HepG2 (cell line): ENCODE measurements around the gene VCAN. TPM values are rescaled to one million over a fixed set of nuclear protein-coding genes. Genes with fewer than 3 reads are reported as not detected.

Experiments
- ATAC-seq: fragments of 200-7000 bp; cut with Tn5 transposase; 3 replicates; pipeline ENCODE4 v1.9.1; 2020; ENCODE audit warnings: mild to moderate bottlenecking, moderate library complexity
- BruUV-seq: library from RNA; stranded (reverse); fragments of 400-500 nt; replicated peaks from 2 replicates; lab custom pipeline; 2021; lab: Mats Ljungman, UMichigan
- CTCF ChIA-PET: fragments of 300-600 bp; formaldehyde crosslinking; extraction: SDS; loops from one replicate; lab custom pipeline; 2021; ENCODE audit warnings: low total read pairs, inconsistent platforms, low intra/inter-chr PET ratio; lab: Yijun Ruan, JAX
- POLR2A ChIA-PET: fragments of 350-600 bp; sonication (Branson Sonifier 250); formaldehyde crosslinking; loops from one replicate; lab custom pipeline; 2020; ENCODE audit warnings: antibody characterized with exemption, inconsistent platforms; lab: Yijun Ruan, JAX
- DNase-seq: peaks from one replicate; pipeline ENCODE4 v3.0.0-alpha.2; 2015; ENCODE audit warnings: low spot score
- FAIRE-seq: peaks from 3 replicates; lab custom pipeline; 2011; peaks lifted over from hg19 to GRCh38; lab: Jason Lieb, UNC
- H2AFZ ChIP-seq: one replicate; pipeline ENCODE4 v1.6.1; 2011; ENCODE audit warnings: low read length, inconsistent platforms
- H3K27ac ChIP-seq: fragments of 300-600 bp; 3 replicates; pipeline ENCODE4 v1.8.0; 2011; ENCODE audit warnings: mixed run types, mild to moderate bottlenecking, mixed read lengths, low read length, inconsistent platforms; ENCODE audit not compliant: insufficient read depth; ENCODE audit errors: extremely low read length
- H3K27me3 ChIP-seq, 2 experiments: fragments of 200-600 bp in 1 of 2; 2 replicates in 1 of 2; 3 replicates in 1 of 2; pipeline versions ENCODE4 v1.6.0 to v1.8.0; 2011; ENCODE audit warnings: low read length in 2 of 2, mild to moderate bottlenecking in 2 of 2, moderate library complexity in 2 of 2, inconsistent platforms in 1 of 2; ENCODE audit not compliant: insufficient read depth in 2 of 2, control insufficient read depth in 1 of 2
- H3K36me3 ChIP-seq, 2 experiments: fragments of 200-600 bp in 1 of 2; replicated peaks in 1 of 2; 2 replicates in 1 of 2; 3 replicates in 1 of 2; pipeline versions ENCODE4 v1.5.1 to v1.8.0; 2011; ENCODE audit warnings: low read length in 2 of 2, inconsistent platforms in 1 of 2; ENCODE audit not compliant: insufficient read depth in 2 of 2, control insufficient read depth in 1 of 2
- H3K4me1 ChIP-seq: 2 replicates; pipeline ENCODE4 v1.5.1; 2012; ENCODE audit warnings: low read length, inconsistent platforms; ENCODE audit not compliant: insufficient read depth
- H3K4me2 ChIP-seq: 2 replicates; pipeline ENCODE4 v1.6.0; 2011; ENCODE audit warnings: low read depth, low read length, inconsistent platforms
- H3K4me3 ChIP-seq, 3 experiments: fragments of 200-600 bp in 1 of 3; sonication (generic), shearing (Covaris generic) in 1 of 3; replicated peaks in 1 of 3; 2 replicates each; pipeline ENCODE4 v1.5.1; 2011 to 2016; ENCODE audit warnings: low read length in 3 of 3, inconsistent platforms in 2 of 3, low read depth in 2 of 3, mild to moderate bottlenecking in 2 of 3, control low read depth in 1 of 3, mixed read lengths in 1 of 3; ENCODE audit not compliant: insufficient read depth in 1 of 3
- H3K79me2 ChIP-seq: one replicate; pipeline ENCODE4 v1.6.1; 2011; ENCODE audit warnings: low read length, inconsistent platforms; ENCODE audit not compliant: insufficient read depth
- H3K9ac ChIP-seq: 2 replicates; pipeline ENCODE4 v1.6.0; 2011; ENCODE audit warnings: mild to moderate bottlenecking, low read depth, low read length, inconsistent platforms; ENCODE audit not compliant: insufficient read depth
- H3K9me3 ChIP-seq: 2 replicates; pipeline ENCODE4 v1.5.1; 2012; ENCODE audit warnings: mild to moderate bottlenecking, low read length
- H4K20me1 ChIP-seq: 2 replicates; pipeline ENCODE4 v1.6.0; 2011; ENCODE audit warnings: inconsistent platforms, mild to moderate bottlenecking, low read length, moderate library complexity; ENCODE audit not compliant: insufficient read depth
- LCORL ChIP-seq, 2 experiments: fragments of 450-650 bp in 1 of 2; sonication (generic) in 1 of 2; formaldehyde crosslinking in 1 of 2; IDR thresholded peaks; 2 replicates each; pipeline versions ENCODE4 v1.5.0 to v1.6.1; 2017 to 2020; ENCODE audit warnings: antibody characterized with exemption in 1 of 2, missing genetic modification reagents in 1 of 2
- SALL2 ChIP-seq: sonication (generic); formaldehyde crosslinking; IDR thresholded peaks from 2 replicates; pipeline ENCODE4 v1.8.1; 2023; ENCODE audit warnings: mild to moderate bottlenecking, missing genetic modification reagents, inconsistent platforms
- ZNF777 ChIP-seq: sonication (generic); formaldehyde crosslinking; IDR thresholded peaks from 2 replicates; pipeline ENCODE4 v1.4.0; 2020; ENCODE audit warnings: missing genetic modification reagents
- WGBS: methylation state at CpG from one replicate; pipeline ENCODE4 v1.1.6; 2017; ENCODE audit warnings: low lambda C conversion rate; 5-methylcytosine and 5-hydroxymethylcytosine counted together
- in situ Hi-C: cut with HindIII; loops from 2 replicates; pipeline ENCODE4 v1.10.0; 2017; ENCODE audit warnings: low pct_unique_long_range_greater_than_20kb; ENCODE audit not compliant: extremely low pct_ligation_motif_present
- intact Hi-C: fragments of 100-400 bp; cut with micrococcal nuclease; formaldehyde crosslinking; loops from one replicate; pipeline ENCODE4 v1.10.0; 2022; ENCODE audit not compliant: unreplicated experiment
- polyA plus RNA-seq, 8 experiments: library from polyadenylated mRNA; depleted of rRNA in 3 of 8; stranded (reverse) in 7 of 8; unstranded in 1 of 8; fragments of >200 nt; fragmentation: Illumina TruSeq in 4 of 8; extraction: Trizol in 4 of 8; gene quantifications; 2 replicates each; pipeline versions ENCODE4 v1.2.1 to v1.2.3, GENCODE V29; 2011 to 2016; ENCODE audit warnings: low read depth in 4 of 8, missing spikeins in 1 of 8, mixed read lengths in 1 of 8; ENCODE audit not compliant: insufficient read depth in 1 of 8
- total RNA-seq, 5 experiments: library from RNA; depleted of rRNA; stranded (reverse); fragments of >200 nt; fragmentation: Illumina TruSeq; extraction: Trizol; gene quantifications; 2 replicates each; pipeline ENCODE4 v1.2.3, GENCODE V29; 2016; ENCODE audit warnings: low read depth in 1 of 5
- TF ChIP-seq, protein P1 (sequence below): sonication (generic); formaldehyde crosslinking; IDR thresholded peaks from 2 replicates; pipeline ENCODE4 v1.8.1; 2023; ENCODE audit warnings: mild to moderate bottlenecking, missing genetic modification reagents, borderline replicate concordance
- TF ChIP-seq, protein P2 (sequence below): sonication (generic); formaldehyde crosslinking; IDR thresholded peaks from 2 replicates; pipeline ENCODE4 v1.4.0; 2020; ENCODE audit warnings: missing genetic modification reagents
- TF ChIP-seq, protein P3 (sequence below): sonication (generic); formaldehyde crosslinking; IDR thresholded peaks from 2 replicates; pipeline ENCODE4 v1.5.0; 2020; ENCODE audit warnings: mild to moderate bottlenecking, missing genetic modification reagents

Gene VCAN
- total and polyA plus RNA-seq, 2 of the 13 experiments (the other 11 are each of a cell fraction or from before 2014, with no cell fraction given), result 1.2 to 3.5 TPM

DNA sequence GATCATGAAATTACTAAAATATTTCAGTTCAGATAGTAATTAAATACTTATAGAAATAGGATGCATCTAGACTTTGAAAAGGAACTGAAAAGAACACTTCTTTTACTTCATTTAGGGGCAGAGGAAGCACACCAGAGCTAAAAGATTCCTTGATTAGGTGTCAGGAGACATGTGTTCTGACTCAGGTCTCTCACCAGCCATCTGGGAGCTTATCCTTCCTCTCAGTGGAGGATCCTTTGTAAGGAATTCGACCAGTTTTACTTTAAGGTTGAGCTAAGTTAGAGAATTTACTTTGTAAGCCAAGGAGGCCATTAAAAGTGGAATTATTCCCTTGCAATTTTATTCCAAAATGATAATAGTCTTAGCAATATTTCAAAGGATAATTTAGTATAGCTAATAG is 16.7 kb downstream of the VCAN start:
- no peak for FAIRE-seq
- in situ Hi-C loops, result no loop called here

More for the DNA sequence above, 16.7 kb downstream of the VCAN start:
- ChIA-PET CTCF (no interaction called here), POLR2A (no interaction called here)
- TF ChIP-seq, protein P1, sequence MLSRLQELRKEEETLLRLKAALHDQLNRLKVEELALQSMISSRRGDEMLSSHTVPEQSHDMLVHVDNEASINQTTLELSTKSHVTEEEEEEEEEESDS (CRISPR knock-in tag), result no peak
- TF ChIP-seq ZNF777 (CRISPR knock-in tag) (no peak), LCORL (IDR thresholded peaks at IDR 0.05) (no peak), LCORL (CRISPR knock-in tag; IDR thresholded peaks at IDR 0.05) (no peak), SALL2 (CRISPR knock-in tag) (no peak)
- TF ChIP-seq, protein P2, sequence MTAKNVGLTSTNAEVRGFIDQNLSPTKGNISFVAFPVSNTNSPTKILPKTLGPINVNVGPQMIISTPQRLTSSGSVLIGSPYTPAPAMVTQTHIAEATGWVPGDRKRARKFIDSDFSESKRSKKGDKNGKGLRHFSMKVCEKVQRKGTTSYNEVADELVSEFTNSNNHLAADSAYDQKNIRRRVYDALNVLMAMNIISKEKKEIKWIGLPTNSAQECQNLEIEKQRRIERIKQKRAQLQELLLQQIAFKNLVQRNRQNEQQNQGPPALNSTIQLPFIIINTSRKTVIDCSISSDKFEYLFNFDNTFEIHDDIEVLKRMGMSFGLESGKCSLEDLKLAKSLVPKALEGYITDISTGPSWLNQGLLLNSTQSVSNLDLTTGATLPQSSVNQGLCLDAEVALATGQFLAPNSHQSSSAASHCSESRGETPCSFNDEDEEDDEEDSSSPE (CRISPR knock-in tag), result no peak
- TF ChIP-seq, protein P3, sequence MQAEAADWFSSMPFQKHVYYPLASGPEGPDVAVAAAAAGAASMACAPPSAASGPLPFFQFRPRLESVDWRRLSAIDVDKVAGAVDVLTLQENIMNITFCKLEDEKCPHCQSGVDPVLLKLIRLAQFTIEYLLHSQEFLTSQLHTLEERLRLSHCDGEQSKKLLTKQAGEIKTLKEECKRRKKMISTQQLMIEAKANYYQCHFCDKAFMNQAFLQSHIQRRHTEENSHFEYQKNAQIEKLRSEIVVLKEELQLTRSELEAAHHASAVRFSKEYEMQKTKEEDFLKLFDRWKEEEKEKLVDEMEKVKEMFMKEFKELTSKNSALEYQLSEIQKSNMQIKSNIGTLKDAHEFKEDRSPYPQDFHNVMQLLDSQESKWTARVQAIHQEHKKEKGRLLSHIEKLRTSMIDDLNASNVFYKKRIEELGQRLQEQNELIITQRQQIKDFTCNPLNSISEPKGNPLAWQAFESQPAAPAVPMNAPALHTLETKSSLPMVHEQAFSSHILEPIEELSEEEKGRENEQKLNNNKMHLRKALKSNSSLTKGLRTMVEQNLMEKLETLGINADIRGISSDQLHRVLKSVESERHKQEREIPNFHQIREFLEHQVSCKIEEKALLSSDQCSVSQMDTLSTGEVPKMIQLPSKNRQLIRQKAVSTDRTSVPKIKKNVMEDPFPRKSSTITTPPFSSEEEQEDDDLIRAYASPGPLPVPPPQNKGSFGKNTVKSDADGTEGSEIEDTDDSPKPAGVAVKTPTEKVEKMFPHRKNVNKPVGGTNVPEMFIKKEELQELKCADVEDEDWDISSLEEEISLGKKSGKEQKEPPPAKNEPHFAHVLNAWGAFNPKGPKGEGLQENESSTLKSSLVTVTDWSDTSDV (CRISPR knock-in tag), result no peak
- H3K9me3 ChIP-seq, result no peaks in the 10 kb centered on the region
- no peak overlapping the region for H2AFZ ChIP-seq
- DNase-seq (no peak), ATAC-seq (no peak)
- no peaks in the 10 kb centered on the region for H3K36me3 ChIP-seq
- no peak overlapping the region for H3K9ac ChIP-seq
- H3K79me2 ChIP-seq, result no peaks in the 10 kb centered on the region
- peaks cover 12% of the 10 kb centered on the region for H3K4me1 ChIP-seq
- H3K4me2 ChIP-seq, result no peak overlapping the region
- no peak overlapping the region for H3K27ac ChIP-seq
- no peaks in the 10 kb centered on the region for H3K27me3 ChIP-seq
- WGBS, result 5% methylated on average over 1 of the region's 1 CpG
- BruUV-seq, result no TSS peak
- intact Hi-C loops, result no loop called here
- no peak overlapping the region for H3K4me3 ChIP-seq
- H4K20me1 ChIP-seq, result no peaks in the 10 kb centered on the region
